ENCODE results near the gene GAD2. TPM values are rescaled to one million over a fixed set of nuclear protein-coding genes. Genes with fewer than 3 reads are reported as not detected.

The GAD2 gene
- total RNA-seq, 1 experiment from 2014 or later = not detected

DNA sequence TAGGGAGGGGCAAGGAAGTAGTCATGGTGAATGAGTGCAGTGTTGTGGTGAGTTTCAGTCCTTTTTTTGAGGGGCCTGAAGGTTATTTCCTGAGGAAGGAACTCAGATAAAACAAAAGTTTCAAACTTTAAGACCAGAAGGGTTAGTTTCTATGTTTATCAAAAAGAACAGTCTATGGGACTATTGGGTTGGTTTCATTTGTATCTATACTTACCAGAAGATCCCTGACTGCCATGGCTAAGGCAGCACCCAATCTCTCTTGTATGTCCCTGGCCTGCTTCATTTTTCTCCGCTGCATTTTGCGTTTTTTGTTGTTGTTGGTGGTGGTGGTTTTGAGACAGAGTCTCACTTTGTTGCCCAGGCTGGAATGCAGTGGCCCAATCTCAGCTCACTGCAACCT lies 19.3 kb upstream of the GAD2 start:
- no peaks in the 10 kb centered on the region for H3K36me3 Mint-ChIP-seq (ENCODE audit: insufficient read depth, unreplicated experiment)
- TF ChIP-seq CTCF (IDR thresholded peaks at IDR 0.05; ENCODE audit: insufficient read depth in 1 of 2, low read depth in 1 of 2, low read length in 1 of 2, severe bottlenecking in 1 of 2, unreplicated experiment in 1 of 2) = no peak
- no peak overlapping the region for H3K4me3 ChIP-seq (ENCODE audit: low read depth, low read length)
- DNase-seq = no peak
- H3K4me3 Mint-ChIP-seq (ENCODE audit: unreplicated experiment) = no peak overlapping the region
- no peaks in the 10 kb centered on the region for H3K9me3 Mint-ChIP-seq (ENCODE audit: unreplicated experiment)
- CTCF ChIA-PET = interaction anchor here (0.5 kb wide), 1 partner anchor 1026 kb away, joined by 5 read pairs; no protein-coding TSS in a partner anchor
- no peaks in the 10 kb centered on the region for H3K4me1 ChIP-seq
- no peaks in the 10 kb centered on the region for H3K9me3 ChIP-seq
- BruUV-seq (replicated peaks) = no TSS peak
- H3K27me3 ChIP-seq (replicated peaks; ENCODE audit: control insufficient read depth, insufficient read depth, low read length) = no peaks in the 10 kb centered on the region
- H3K27ac Mint-ChIP-seq (ENCODE audit: unreplicated experiment) = no peak overlapping the region
- no peaks in the 10 kb centered on the region for H3K4me1 Mint-ChIP-seq (ENCODE audit: low read depth, unreplicated experiment)
- POLR2A ChIA-PET = no interaction called here
- intact Hi-C loops (cut with micrococcal nuclease; ENCODE audit: unreplicated experiment) = no loop called here
- no peaks in the 10 kb centered on the region for H3K36me3 ChIP-seq (ENCODE audit: control insufficient read depth, insufficient read depth, low read length)
- H3K27me3 Mint-ChIP-seq (ENCODE audit: insufficient read depth, unreplicated experiment) = peaks cover 5% of the 10 kb centered on the region

DNA sequence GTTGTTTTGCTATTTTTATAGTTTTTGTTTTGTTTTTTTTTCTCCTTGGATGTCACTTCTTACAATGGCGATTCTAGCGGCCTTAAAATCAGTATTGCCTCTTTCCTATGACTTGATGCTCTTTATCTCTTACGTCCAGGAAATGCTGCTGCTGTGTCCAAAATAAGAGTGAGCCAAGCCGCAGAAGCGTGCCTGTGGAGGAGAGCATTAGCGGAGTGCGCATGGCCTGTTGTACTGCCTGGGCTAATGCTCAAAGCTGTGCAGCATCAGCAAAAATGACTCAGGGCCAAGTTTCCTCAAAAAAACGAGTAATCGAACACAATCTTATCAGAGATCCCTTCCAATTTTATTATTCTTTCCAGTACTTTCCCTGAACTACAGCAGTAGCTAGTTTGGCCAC lies 18.5 kb upstream of the GAD2 start:
- peaks cover 5% of the 10 kb centered on the region for H3K27me3 Mint-ChIP-seq (ENCODE audit: insufficient read depth, unreplicated experiment)

DNA sequence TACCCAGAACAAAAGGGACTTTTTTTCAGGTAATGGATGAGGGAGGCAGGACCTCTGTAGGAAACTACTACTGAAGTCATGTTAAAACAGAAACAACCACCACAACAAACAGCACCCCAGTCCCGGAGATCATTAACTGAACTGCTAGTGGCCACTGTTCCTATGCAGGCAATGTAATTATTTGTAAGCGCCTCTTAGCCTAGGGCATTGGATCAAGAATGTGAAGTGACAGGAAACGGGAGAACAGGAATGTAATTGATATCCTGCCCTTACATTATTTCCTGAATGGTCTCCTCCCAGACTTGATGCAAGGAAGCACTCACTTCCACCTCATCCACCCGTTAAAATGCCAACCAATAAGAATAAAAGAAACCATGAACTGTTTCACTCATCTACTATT lies 16.7 kb upstream of the GAD2 start:
- H3K27me3 Mint-ChIP-seq (ENCODE audit: insufficient read depth, unreplicated experiment) = peaks cover 5% of the 10 kb centered on the region
- Histone ChIP-seq H3K4me3 (ENCODE audit: low read depth, low read length) (no peak overlapping the region), H3K27me3 (replicated peaks; ENCODE audit: control insufficient read depth, insufficient read depth, low read length) (no peaks in the 10 kb centered on the region), H3K9me3 (no peaks in the 10 kb centered on the region), H3K4me1 (no peaks in the 10 kb centered on the region), H3K36me3 (ENCODE audit: control insufficient read depth, insufficient read depth, low read length) (no peaks in the 10 kb centered on the region)
- H3K9me3 Mint-ChIP-seq (ENCODE audit: unreplicated experiment) = no peaks in the 10 kb centered on the region
- CTCF ChIA-PET = no interaction called here
- no peak overlapping the region for H3K4me3 Mint-ChIP-seq (ENCODE audit: unreplicated experiment)
- no peak overlapping the region for H3K27ac Mint-ChIP-seq (ENCODE audit: unreplicated experiment)
- TF ChIP-seq CTCF (IDR thresholded peaks at IDR 0.05; ENCODE audit: insufficient read depth in 1 of 2, low read depth in 1 of 2, low read length in 1 of 2, severe bottlenecking in 1 of 2, unreplicated experiment in 1 of 2) = no peak
- no peak for DNase-seq
- no peaks in the 10 kb centered on the region for H3K36me3 Mint-ChIP-seq (ENCODE audit: insufficient read depth, unreplicated experiment)
- POLR2A ChIA-PET = no interaction called here
- no TSS peak for BruUV-seq (replicated peaks)
- H3K4me1 Mint-ChIP-seq (ENCODE audit: low read depth, unreplicated experiment) = no peaks in the 10 kb centered on the region
- intact Hi-C loops (cut with micrococcal nuclease; ENCODE audit: unreplicated experiment) = no loop called here

More for the DNA sequence above, 18.5 kb upstream of the GAD2 start:
- no peak overlapping the region for H3K4me3 ChIP-seq (ENCODE audit: low read depth, low read length)
- H3K4me3 Mint-ChIP-seq (ENCODE audit: unreplicated experiment) = no peak overlapping the region
- H3K4me1 Mint-ChIP-seq (ENCODE audit: low read depth, unreplicated experiment) = no peaks in the 10 kb centered on the region
- H3K27ac Mint-ChIP-seq (ENCODE audit: unreplicated experiment) = no peak overlapping the region
- intact Hi-C loops (cut with micrococcal nuclease; ENCODE audit: unreplicated experiment) = no loop called here
- ChIA-PET POLR2A (no interaction called here), CTCF (no interaction called here)
- H3K36me3 ChIP-seq (ENCODE audit: control insufficient read depth, insufficient read depth, low read length) = no peaks in the 10 kb centered on the region
- H3K4me1 ChIP-seq = no peaks in the 10 kb centered on the region
- no peak for DNase-seq
- H3K36me3 Mint-ChIP-seq (ENCODE audit: insufficient read depth, unreplicated experiment) = no peaks in the 10 kb centered on the region
- no TSS peak for BruUV-seq (replicated peaks)
- no peaks in the 10 kb centered on the region for H3K9me3 Mint-ChIP-seq (ENCODE audit: unreplicated experiment)
- TF ChIP-seq CTCF (IDR thresholded peaks at IDR 0.05; ENCODE audit: insufficient read depth in 1 of 2, low read depth in 1 of 2, low read length in 1 of 2, severe bottlenecking in 1 of 2, unreplicated experiment in 1 of 2) = no peak
- no peaks in the 10 kb centered on the region for H3K27me3 ChIP-seq (replicated peaks; ENCODE audit: control insufficient read depth, insufficient read depth, low read length)
- no peaks in the 10 kb centered on the region for H3K9me3 ChIP-seq
